ENCODE measurements around the gene NPC2. TPM values are rescaled to one million over a fixed set of nuclear protein-coding genes. Genes with fewer than 3 reads are reported as not detected.
"Not testable (repeated sequence)": the region's sequence is repeated elsewhere in the genome, so short reads cannot be mapped to it uniquely, and the experiment has no call there.

Gene NPC2
- total RNA-seq = 10 to 100 TPM; 65.1 to 66.5 TPM

DNA sequence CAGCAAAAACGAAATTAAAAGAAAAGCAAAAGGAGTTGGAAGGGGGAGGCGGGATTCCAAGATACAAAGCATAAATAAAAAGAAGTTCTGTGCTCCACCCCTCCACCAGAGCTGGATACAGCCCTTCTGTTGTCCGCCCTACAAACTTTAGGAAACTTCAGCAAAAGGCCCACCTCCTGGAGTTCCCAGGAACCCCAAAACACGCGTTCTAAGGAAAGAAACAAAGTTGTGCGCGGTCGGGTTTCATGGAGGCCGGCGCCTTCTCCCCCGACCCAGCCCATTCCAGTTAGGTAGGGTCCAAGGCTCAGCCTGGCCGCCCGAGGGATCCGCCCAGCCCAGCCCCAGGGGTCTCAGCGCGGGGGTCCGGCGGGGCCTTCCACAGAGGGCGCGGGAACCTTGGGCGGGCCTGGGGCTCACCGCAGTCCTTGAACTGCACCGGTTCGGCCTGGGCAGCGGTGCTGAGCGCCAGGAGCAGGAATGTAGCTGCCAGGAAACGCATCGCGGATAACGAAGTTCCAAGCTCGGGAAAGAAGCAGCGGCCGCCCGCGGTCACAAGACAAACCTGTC, at the start of gene NPC2:
Gene NPC2 (minus strand): TSS at position 530 of the 567 bp plus-strand sequence. CDS start 31 bp downstream, at position 499.
- H3K27me3 Mint-ChIP-seq = no peaks in the 10 kb centered on the region
- no peak for DNase-seq
- peak within 1 kb of the TSS; percentile 77 for H3K27ac Mint-ChIP-seq
- ChIA-PET POLR2A (interaction anchor here (0.6 to 1.4 kb wide), 9 partner anchors 10 to 664 kb away, joined by 3 to 6 read pairs (median 3); no protein-coding TSS in a partner anchor), CTCF (interaction anchor here (0.6 to 1.5 kb wide), 5 partner anchors 9 to 202 kb away, joined by 3 to 6 read pairs (median 4); no protein-coding TSS in a partner anchor)
- no peak within 1 kb of the TSS for H3K4me3 Mint-ChIP-seq
- no peaks in the 10 kb centered on the region for H3K9me3 Mint-ChIP-seq
- H3K36me3 Mint-ChIP-seq (ENCODE audit: low read depth) = peaks cover 4% of the 10 kb centered on the region
- H3K4me1 Mint-ChIP-seq = peaks cover 28% of the 10 kb centered on the region

DNA sequence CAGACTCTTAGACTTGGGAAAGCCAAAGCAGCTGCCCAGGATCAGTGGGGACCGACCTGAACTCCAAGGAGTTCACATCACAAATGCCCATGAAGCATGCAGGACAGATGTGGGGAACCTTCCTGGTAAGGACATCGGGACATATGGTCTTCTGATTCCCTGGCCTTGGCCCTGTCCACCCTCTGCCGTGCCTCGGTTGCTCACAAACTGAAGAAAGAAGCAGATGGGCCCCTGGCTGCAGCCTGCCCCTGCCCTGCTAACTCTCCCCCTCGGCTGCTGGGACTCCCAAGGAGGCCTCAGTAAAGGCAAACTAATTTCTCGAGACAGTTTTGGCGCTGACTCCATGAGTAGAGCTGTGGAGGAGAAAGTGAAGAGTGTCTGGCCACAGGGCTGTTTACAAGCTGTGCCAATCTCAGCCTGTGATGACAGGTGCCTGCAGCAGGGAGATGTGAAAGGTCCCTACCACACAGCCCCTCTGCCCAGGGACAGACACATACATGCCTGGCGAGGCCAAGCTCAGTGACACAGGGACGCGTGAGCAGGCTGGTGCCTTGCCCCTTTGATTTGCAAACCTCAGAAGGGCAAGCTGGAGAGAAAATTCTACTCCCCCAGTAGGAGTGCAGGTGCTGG, 49.1 kb upstream of the NPC2 start:
- Mint-ChIP-seq H3K9me3 (no peaks in the 10 kb centered on the region), H3K27ac (no peak overlapping the region), H3K36me3 (ENCODE audit: low read depth) (no peaks in the 10 kb centered on the region), H3K27me3 (peaks cover 11% of the 10 kb centered on the region), H3K4me3 (no peak overlapping the region), H3K4me1 (no peaks in the 10 kb centered on the region)
- ChIA-PET CTCF (no interaction called here), POLR2A (no interaction called here)
- DNase-seq = no peak

DNA sequence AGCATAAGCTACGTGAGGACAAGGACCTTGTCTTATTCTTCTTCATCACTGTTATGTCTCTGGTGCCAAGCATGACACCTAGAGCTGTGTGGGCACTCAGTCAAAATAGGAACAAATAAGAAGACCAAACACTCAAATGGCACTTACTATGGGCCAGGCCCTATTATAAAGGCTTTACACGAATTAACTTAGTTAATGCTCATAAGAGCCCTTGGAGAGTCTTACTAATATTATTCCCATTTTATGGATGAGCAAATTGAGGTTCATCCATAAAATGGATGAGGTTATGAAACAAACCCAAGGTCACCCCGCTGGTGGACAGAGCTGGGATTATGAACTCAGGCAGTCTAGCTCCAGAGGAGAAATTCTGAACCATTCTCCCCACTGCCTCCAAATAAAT, 48.1 kb upstream of the NPC2 start:
- ChIA-PET CTCF (no interaction called here), POLR2A (no interaction called here)
- Mint-ChIP-seq H3K27me3 (peaks cover 11% of the 10 kb centered on the region), H3K9me3 (no peaks in the 10 kb centered on the region), H3K4me1 (no peaks in the 10 kb centered on the region), H3K36me3 (ENCODE audit: low read depth) (no peaks in the 10 kb centered on the region), H3K27ac (no peak overlapping the region), H3K4me3 (no peak overlapping the region)
- no peak for DNase-seq

GRCh38 chr14:74539503-74539902, 46.4 kb upstream of the NPC2 start:
- ChIA-PET POLR2A (no interaction called here), CTCF (interaction anchor here (0.9 kb wide), 1 partner anchor 13 kb away, joined by 3 read pairs; no protein-coding TSS in a partner anchor)
- H3K4me3 Mint-ChIP-seq = no peak overlapping the region
- no peaks in the 10 kb centered on the region for H3K4me1 Mint-ChIP-seq
- no peaks in the 10 kb centered on the region for H3K9me3 Mint-ChIP-seq
- no peak overlapping the region for H3K27ac Mint-ChIP-seq
- H3K36me3 Mint-ChIP-seq (ENCODE audit: low read depth) = no peaks in the 10 kb centered on the region
- peaks cover 8% of the 10 kb centered on the region for H3K27me3 Mint-ChIP-seq
- no peak for DNase-seq

- ChIA-PET CTCF (interaction anchor here (0.9 kb wide), 1 partner anchor 12 kb away, joined by 3 read pairs; no protein-coding TSS in a partner anchor), POLR2A (no interaction called here)
- no peak overlapping the region for H3K4me3 Mint-ChIP-seq
- H3K27ac Mint-ChIP-seq = no peak overlapping the region
- DNase-seq = no peak
- no peaks in the 10 kb centered on the region for H3K36me3 Mint-ChIP-seq (ENCODE audit: low read depth)
- H3K4me1 Mint-ChIP-seq = no peaks in the 10 kb centered on the region
- no peaks in the 10 kb centered on the region for H3K9me3 Mint-ChIP-seq
- H3K27me3 Mint-ChIP-seq = peaks cover 6% of the 10 kb centered on the region
Measured at GRCh38 chr14:74538411-74539391, 45.6 kb upstream of the NPC2 start.

- DNase-seq; H3K4me1 Mint-ChIP-seq; CTCF ChIA-PET; H3K4me3 Mint-ChIP-seq; POLR2A ChIA-PET; H3K9me3 Mint-ChIP-seq; H3K36me3 Mint-ChIP-seq (ENCODE audit: low read depth); H3K27me3 Mint-ChIP-seq; H3K27ac Mint-ChIP-seq: not testable (repeated sequence)
Measured at GRCh38 chr14:74536336-74536735, 43.2 kb upstream of the NPC2 start.

DNA sequence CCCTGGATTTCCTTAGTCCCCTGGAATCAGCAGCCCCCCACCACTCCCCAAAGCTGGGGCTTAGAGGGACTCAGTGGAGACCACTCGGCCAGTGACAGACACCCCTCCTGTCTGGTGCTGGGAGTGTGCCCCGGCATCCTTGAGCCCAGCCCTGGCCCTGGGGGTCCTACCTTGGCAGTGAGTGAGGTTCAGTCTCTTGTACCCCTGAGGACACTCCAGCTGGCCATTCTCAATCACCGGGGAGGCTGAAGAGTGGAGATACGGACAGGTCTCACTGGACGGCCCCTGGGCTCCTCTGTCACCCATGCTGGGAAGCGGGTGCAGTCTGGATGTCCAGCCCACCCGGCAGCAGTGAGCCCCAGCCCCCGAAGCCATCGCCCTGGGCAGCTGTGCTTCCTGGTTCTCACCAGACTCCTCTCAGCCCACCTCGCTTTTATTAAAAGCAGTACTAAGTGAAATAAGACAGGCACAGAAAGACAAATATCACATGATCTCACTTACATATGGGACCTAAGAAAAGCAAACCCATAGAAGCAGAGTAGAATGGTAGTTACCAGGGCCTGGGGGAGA, 42.7 kb upstream of the NPC2 start:
- no peaks in the 10 kb centered on the region for H3K4me1 Mint-ChIP-seq
- ChIA-PET CTCF (no interaction called here), POLR2A (no interaction called here)
- no peaks in the 10 kb centered on the region for H3K9me3 Mint-ChIP-seq
- no peaks in the 10 kb centered on the region for H3K36me3 Mint-ChIP-seq (ENCODE audit: low read depth)
- no peak overlapping the region for H3K4me3 Mint-ChIP-seq
- H3K27me3 Mint-ChIP-seq = no peaks in the 10 kb centered on the region
- H3K27ac Mint-ChIP-seq = no peak overlapping the region
- DNase-seq = no peak

- no peaks in the 10 kb centered on the region for H3K9me3 Mint-ChIP-seq
- no peaks in the 10 kb centered on the region for H3K4me1 Mint-ChIP-seq
- no peaks in the 10 kb centered on the region for H3K36me3 Mint-ChIP-seq (ENCODE audit: low read depth)
- no peak overlapping the region for H3K27ac Mint-ChIP-seq
- no peaks in the 10 kb centered on the region for H3K27me3 Mint-ChIP-seq
- CTCF ChIA-PET = no interaction called here
- no peak for DNase-seq
- H3K4me3 Mint-ChIP-seq = no peak overlapping the region
- POLR2A ChIA-PET = no interaction called here
Measured at GRCh38 chr14:74533576-74533975, 40.5 kb upstream of the NPC2 start.

DNA sequence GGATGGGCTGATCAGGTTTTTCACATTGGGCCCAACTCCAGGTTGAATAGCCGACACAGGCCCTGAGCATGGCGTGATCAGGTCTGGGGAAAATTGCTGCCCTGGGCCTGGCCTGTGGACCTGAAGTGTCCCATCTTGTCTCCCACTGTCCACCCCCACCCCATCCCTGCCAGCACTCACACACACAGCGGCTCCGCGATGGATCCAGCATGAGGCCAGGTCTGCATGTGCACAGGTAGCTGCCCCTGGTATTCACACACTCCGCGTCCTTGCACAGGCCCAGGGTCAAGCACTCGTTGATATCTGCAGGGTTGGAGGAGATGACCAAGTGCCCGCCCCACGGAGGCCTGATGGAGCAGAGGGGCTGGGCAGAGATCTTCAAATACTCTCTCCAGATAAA, 39.1 kb upstream of the NPC2 start:
- no peaks in the 10 kb centered on the region for H3K4me1 Mint-ChIP-seq
- H3K36me3 Mint-ChIP-seq (ENCODE audit: low read depth) = no peaks in the 10 kb centered on the region
- POLR2A ChIA-PET = no interaction called here
- CTCF ChIA-PET = no interaction called here
- H3K4me3 Mint-ChIP-seq = no peak overlapping the region
- no peak for DNase-seq
- H3K9me3 Mint-ChIP-seq = no peaks in the 10 kb centered on the region
- H3K27me3 Mint-ChIP-seq = no peaks in the 10 kb centered on the region
- no peak overlapping the region for H3K27ac Mint-ChIP-seq

DNA sequence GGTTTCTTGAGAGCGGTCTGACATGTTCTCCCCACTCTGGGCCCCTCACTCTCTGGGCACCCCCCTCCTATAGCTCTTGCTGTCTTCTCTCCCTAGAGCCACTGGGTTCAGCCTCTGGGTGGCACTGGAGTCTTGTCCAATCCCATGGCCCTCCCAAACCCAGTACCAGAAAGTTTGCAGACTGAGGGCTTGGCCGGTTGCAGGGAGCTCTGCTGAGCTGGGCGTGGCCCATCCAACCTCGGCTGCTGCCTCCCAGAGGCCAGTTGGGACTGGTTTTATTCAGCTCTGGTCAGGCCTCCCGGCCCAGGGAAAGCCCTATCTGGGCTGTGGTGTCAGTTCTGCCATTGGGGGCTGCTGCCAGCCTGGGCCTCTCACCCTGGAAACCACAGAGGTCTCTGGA, 38.4 kb upstream of the NPC2 start:
- Mint-ChIP-seq H3K4me1 (no peaks in the 10 kb centered on the region), H3K4me3 (no peak overlapping the region), H3K27ac (no peak overlapping the region), H3K9me3 (no peaks in the 10 kb centered on the region), H3K27me3 (peaks cover 2% of the 10 kb centered on the region), H3K36me3 (ENCODE audit: low read depth) (no peaks in the 10 kb centered on the region)
- DNase-seq = no peak
- ChIA-PET POLR2A (no interaction called here), CTCF (no interaction called here)

DNA sequence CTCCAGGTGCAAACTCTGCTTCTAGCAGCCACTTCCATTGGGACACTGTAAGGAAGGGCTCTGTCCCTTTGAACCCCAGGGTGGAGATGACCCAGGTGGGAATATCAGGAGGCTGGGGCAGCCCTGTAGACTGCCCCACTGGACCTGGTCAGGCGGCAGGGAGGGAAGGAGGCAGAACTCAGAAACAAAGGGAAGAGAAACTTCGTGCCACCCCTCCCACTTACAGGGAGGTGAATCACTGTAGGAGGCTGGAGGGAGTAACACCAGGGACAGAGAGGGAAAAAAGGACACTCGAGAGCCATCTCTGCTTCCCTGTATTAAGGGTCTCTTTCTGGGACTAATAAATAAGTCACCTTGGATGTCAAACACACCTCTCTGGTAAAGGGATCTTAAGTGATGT, 37.9 kb upstream of the NPC2 start:
- H3K4me1 Mint-ChIP-seq = no peaks in the 10 kb centered on the region
- H3K27ac Mint-ChIP-seq = no peak overlapping the region
- no peaks in the 10 kb centered on the region for H3K9me3 Mint-ChIP-seq
- peaks cover 6% of the 10 kb centered on the region for H3K27me3 Mint-ChIP-seq
- H3K4me3 Mint-ChIP-seq = no peak overlapping the region
- no peak for DNase-seq
- no peaks in the 10 kb centered on the region for H3K36me3 Mint-ChIP-seq (ENCODE audit: low read depth)
- CTCF ChIA-PET = no interaction called here
- POLR2A ChIA-PET = no interaction called here

GRCh38 chr14:74528886-74529285, 35.8 kb upstream of the NPC2 start:
- no peaks in the 10 kb centered on the region for H3K36me3 Mint-ChIP-seq (ENCODE audit: low read depth)
- H3K9me3 Mint-ChIP-seq = no peaks in the 10 kb centered on the region
- ChIA-PET CTCF (no interaction called here), POLR2A (no interaction called here)
- no peak for DNase-seq
- no peaks in the 10 kb centered on the region for H3K4me1 Mint-ChIP-seq
- no peak overlapping the region for H3K4me3 Mint-ChIP-seq
- H3K27ac Mint-ChIP-seq = no peak overlapping the region
- peaks cover 9% of the 10 kb centered on the region for H3K27me3 Mint-ChIP-seq

DNA sequence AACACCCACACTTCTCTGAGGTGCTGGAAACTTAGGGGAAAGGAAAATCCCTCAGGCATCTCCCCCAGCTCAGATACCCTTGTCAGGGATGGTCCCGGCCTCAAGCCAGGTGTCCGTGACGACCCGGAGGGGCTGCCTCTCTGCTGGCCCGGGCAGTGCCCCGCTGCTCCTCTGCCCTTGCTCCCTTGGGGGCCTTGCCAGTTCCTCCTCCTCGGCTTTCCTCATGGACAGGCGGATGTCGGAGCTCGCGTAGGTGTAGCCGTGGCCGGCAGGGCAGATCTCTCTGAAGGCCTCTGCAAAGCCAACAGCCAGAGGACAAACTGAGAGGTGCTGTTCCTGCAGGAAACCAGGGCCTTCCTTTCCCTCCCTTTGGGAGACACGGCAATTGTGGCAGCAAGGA, 35.3 kb upstream of the NPC2 start:
- ChIA-PET POLR2A (no interaction called here), CTCF (no interaction called here)
- H3K4me1 Mint-ChIP-seq = no peaks in the 10 kb centered on the region
- H3K27me3 Mint-ChIP-seq = peaks cover 10% of the 10 kb centered on the region
- DNase-seq = no peak
- no peak overlapping the region for H3K4me3 Mint-ChIP-seq
- no peak overlapping the region for H3K27ac Mint-ChIP-seq
- H3K9me3 Mint-ChIP-seq = no peaks in the 10 kb centered on the region
- H3K36me3 Mint-ChIP-seq (ENCODE audit: low read depth) = no peaks in the 10 kb centered on the region
